ENCODE data around the gene DCK.

Gene DCK

DNA sequence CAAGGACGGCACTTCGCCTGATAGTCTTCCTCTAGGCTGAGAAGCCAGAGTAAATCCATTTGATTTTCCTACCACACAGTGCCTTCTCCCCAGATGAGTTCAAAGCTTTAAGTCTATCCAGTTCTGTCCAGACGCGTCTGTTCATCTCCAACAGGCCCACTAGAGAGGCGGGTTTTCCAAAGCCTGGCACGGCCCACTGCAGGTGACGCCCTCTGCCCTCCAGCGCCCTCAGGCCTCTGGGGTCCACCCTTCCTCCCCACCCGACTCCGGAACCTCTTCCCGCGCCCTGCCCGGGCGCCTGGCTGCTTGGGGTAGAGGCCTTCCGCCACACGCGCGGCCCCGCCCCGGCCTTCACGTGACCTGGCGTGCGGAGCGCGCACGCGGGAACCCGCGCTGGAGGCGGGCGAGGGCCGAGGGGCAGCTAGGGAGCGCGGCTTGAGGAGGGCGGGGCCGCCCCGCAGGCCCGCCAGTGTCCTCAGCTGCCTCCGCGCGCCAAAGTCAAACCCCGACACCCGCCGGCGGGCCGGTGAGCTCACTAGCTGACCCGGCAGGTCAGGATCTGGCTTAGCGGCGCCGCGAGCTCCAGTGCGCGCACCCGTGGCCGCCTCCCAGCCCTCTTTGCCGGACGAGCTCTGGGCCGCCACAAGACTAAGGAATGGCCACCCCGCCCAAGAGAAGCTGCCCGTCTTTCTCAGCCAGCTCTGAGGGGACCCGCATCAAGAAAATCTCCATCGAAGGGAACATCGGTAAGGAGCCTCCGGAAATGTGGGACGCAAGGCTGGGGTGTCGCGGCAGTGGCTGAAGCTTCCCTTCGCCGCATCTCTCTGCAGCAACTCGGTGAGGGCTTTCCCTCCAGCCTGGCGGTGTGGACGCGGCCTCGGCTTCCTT, at the start of gene DCK:
Gene DCK (plus strand): TSS at position 469 of the 888 bp plus-strand sequence. CDS start 187 bp downstream, at position 656.
- DNase-seq (ENCODE audit: low read depth), result peak; percentile 60
- TF ChIP-seq CTCF (IDR thresholded peaks at IDR 0.05; ENCODE audit: low read depth, low read length, missing control alignments), result no peak
- in situ Hi-C loops (cut with HindIII; ENCODE audit: low sequenced_read_pairs), result loop anchor here (25.0 kb wide), 1 partner anchor 156 kb away; the partner anchor contains the start of gene GRSF1
- H3K4me3 ChIP-seq (ENCODE audit: low read depth, low read length), result peak within 1 kb of the TSS; percentile 81

DNA sequence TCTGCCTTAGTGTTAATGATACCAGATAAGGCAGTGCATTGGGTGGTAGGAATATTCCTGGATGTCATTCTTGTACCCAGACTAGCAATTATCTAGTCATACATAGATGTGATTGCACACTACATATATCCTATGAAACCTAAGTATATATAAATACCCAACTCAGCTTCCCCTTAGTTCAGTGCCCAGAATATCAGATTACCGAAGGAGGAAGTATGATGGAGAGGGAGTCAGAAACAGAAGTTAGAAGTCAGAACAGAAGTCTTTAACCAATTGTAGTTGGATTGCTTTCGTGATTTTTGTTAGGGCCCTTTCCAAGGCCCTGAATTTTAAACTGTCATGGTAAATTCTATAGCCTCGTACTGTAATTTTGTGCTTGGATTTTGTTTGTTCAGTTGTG, 48.4 kb upstream of the DCK start:
- in situ Hi-C loops (cut with HindIII; ENCODE audit: low sequenced_read_pairs), result no loop called here
- DNase-seq (ENCODE audit: low read depth), result no peak
- H3K4me3 ChIP-seq (ENCODE audit: low read depth, low read length), result no peak overlapping the region
- TF ChIP-seq CTCF (IDR thresholded peaks at IDR 0.05; ENCODE audit: low read depth, low read length, missing control alignments), result no peak

- no peak for TF ChIP-seq CTCF (IDR thresholded peaks at IDR 0.05; ENCODE audit: low read depth, low read length, missing control alignments)
- no peak overlapping the region for H3K4me3 ChIP-seq (ENCODE audit: low read depth, low read length)
- DNase-seq (ENCODE audit: low read depth), result no peak
- in situ Hi-C loops (cut with HindIII; ENCODE audit: low sequenced_read_pairs), result no loop called here
Observed at GRCh38 chr4:70945452-70946055, 47.9 kb upstream of the DCK start.

DNA sequence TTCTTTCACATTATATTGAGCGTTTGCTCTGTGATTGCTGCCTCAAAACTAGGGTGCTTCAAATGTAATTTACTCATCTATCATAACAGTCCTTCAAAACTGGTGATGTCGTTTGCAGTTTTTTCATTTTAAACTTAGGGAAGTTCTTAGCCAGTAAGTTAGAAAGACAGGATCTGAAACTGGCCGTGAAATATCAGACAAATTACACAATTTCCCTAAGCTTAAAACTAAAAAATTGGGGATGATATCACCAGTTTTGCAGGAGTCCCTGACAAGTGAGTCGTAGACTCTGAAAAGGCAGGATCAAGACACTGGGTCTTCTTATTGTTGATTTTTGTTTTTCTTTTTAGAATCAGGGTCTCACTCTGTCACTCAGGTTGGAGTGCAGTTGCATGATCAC, 46.5 kb upstream of the DCK start:
- no peak for TF ChIP-seq CTCF (IDR thresholded peaks at IDR 0.05; ENCODE audit: low read depth, low read length, missing control alignments)
- DNase-seq (ENCODE audit: low read depth), result no peak
- H3K4me3 ChIP-seq (ENCODE audit: low read depth, low read length), result no peak overlapping the region
- in situ Hi-C loops (cut with HindIII; ENCODE audit: low sequenced_read_pairs), result no loop called here

DNA sequence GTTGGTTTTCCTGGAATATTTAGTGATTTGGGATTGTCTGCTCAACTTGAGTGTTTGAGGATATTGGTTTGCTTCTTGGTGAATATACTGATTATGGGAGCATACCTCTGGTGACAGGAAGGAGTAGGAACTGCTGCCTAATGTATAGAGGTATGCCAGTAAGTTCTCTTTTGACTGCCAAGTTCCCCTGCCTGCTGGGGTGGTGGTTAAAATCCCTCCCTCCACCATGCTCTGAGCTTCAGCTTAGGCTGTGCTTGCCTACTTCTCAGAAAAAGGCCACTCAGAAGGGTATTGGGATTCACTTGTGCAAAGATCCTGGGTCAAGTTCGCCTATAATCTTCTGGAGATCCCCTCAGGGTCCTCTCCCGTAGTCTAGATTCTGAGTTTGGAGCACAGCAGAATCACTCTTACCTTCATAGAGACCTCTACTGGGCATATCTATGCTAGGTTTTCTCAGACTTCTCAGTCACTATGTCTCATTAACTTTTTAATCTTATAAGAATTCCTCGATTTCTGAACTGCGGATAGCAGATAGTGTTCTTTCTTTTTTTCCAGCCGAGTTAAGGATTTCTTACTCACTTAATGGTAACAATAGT, 44.7 kb upstream of the DCK start:
- H3K4me3 ChIP-seq (ENCODE audit: low read depth, low read length), result no peak overlapping the region
- in situ Hi-C loops (cut with HindIII; ENCODE audit: low sequenced_read_pairs), result no loop called here
- TF ChIP-seq CTCF (IDR thresholded peaks at IDR 0.05; ENCODE audit: low read depth, low read length, missing control alignments), result peak; percentile 14
- no peak for DNase-seq (ENCODE audit: low read depth)

DNA sequence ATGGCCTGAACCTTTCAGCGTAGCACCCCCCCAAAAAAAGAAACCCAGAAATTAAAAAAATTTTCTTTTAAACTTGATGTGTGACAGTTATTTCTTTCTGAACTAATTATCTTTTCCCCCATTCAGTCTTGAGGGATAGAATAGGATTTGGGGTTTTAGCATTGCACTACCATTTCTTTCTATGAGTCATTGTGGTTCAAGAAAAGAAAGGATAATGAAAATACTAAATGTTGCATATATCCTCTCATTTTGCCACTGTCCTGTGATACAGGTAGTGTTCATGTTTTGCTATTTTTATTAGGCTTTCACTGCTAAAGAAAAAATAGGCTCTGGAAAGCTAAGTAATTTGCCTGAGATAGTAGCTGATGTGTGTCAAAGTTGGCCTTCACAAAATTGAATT, 39.4 kb upstream of the DCK start:
- H3K4me3 ChIP-seq (ENCODE audit: low read depth, low read length), result no peak overlapping the region
- in situ Hi-C loops (cut with HindIII; ENCODE audit: low sequenced_read_pairs), result no loop called here
- TF ChIP-seq CTCF (IDR thresholded peaks at IDR 0.05; ENCODE audit: low read depth, low read length, missing control alignments), result no peak
- DNase-seq (ENCODE audit: low read depth), result no peak
